Measurements from ENCODE around the gene AP1M1.

AP1M1 gene

GRCh38 chr19:16222806-16223205 is 25.1 kb downstream of the AP1M1 start:
- TF ChIP-seq EZH2phosphoT487 (IDR thresholded peaks at IDR 0.05; ENCODE audit: borderline replicate concordance, low read length) (no peak), CTCF (IDR thresholded peaks at IDR 0.05; ENCODE audit: low read depth, low read length, poor library complexity, severe bottlenecking) (no peak)
- H3K4me1 ChIP-seq (ENCODE audit: control insufficient read depth, low read length): no peaks in the 10 kb centered on the region
- peaks cover 19% of the 10 kb centered on the region for H3K9me3 ChIP-seq (ENCODE audit: control insufficient read depth, insufficient read depth, low read length)
- no peaks in the 10 kb centered on the region for H3K27me3 ChIP-seq (ENCODE audit: control insufficient read depth, low read length)
- no peaks in the 10 kb centered on the region for H3K9me2 ChIP-seq (replicated peaks; ENCODE audit: control insufficient read depth, low read length)
- no peaks in the 10 kb centered on the region for H4K20me1 ChIP-seq (ENCODE audit: control insufficient read depth, insufficient read depth, low read depth, low read length)
- no peaks in the 10 kb centered on the region for H3F3A ChIP-seq (ENCODE audit: control insufficient read depth, insufficient read depth)
- no peak overlapping the region for H3K4me2 ChIP-seq (ENCODE audit: low read length)
- peaks cover 82% of the 10 kb centered on the region for H3K36me3 ChIP-seq (ENCODE audit: control insufficient read depth, low read length)
- no peak overlapping the region for H3K27ac ChIP-seq (ENCODE audit: low read depth, low read length)
- H3K4me3 ChIP-seq (ENCODE audit: low read length): no peak overlapping the region
- peaks cover 4% of the 10 kb centered on the region; the same call in 1 of the 2 replicates for H3K79me2 ChIP-seq (ENCODE audit: control insufficient read depth, low read length)

GRCh38 chr19:16223746-16224145 is 26.0 kb downstream of the AP1M1 start:
- Histone ChIP-seq H3F3A (ENCODE audit: control insufficient read depth, insufficient read depth) (no peaks in the 10 kb centered on the region), H3K9me3 (ENCODE audit: control insufficient read depth, insufficient read depth, low read length) (peaks cover 19% of the 10 kb centered on the region), H3K27me3 (ENCODE audit: control insufficient read depth, low read length) (no peaks in the 10 kb centered on the region), H3K79me2 (ENCODE audit: control insufficient read depth, low read length) (no peaks in the 10 kb centered on the region), H3K27ac (ENCODE audit: low read depth, low read length) (no peak overlapping the region), H3K9me2 (replicated peaks; ENCODE audit: control insufficient read depth, low read length) (no peaks in the 10 kb centered on the region), H4K20me1 (ENCODE audit: control insufficient read depth, insufficient read depth, low read depth, low read length) (no peaks in the 10 kb centered on the region), H3K36me3 (ENCODE audit: control insufficient read depth, low read length) (peaks cover 79% of the 10 kb centered on the region), H3K4me3 (ENCODE audit: low read length) (no peak overlapping the region), H3K4me2 (ENCODE audit: low read length) (no peak overlapping the region), H3K4me1 (ENCODE audit: control insufficient read depth, low read length) (no peaks in the 10 kb centered on the region)
- TF ChIP-seq CTCF (IDR thresholded peaks at IDR 0.05; ENCODE audit: low read depth, low read length, poor library complexity, severe bottlenecking) (no peak), EZH2phosphoT487 (IDR thresholded peaks at IDR 0.05; ENCODE audit: borderline replicate concordance, low read length) (no peak)

DNA sequence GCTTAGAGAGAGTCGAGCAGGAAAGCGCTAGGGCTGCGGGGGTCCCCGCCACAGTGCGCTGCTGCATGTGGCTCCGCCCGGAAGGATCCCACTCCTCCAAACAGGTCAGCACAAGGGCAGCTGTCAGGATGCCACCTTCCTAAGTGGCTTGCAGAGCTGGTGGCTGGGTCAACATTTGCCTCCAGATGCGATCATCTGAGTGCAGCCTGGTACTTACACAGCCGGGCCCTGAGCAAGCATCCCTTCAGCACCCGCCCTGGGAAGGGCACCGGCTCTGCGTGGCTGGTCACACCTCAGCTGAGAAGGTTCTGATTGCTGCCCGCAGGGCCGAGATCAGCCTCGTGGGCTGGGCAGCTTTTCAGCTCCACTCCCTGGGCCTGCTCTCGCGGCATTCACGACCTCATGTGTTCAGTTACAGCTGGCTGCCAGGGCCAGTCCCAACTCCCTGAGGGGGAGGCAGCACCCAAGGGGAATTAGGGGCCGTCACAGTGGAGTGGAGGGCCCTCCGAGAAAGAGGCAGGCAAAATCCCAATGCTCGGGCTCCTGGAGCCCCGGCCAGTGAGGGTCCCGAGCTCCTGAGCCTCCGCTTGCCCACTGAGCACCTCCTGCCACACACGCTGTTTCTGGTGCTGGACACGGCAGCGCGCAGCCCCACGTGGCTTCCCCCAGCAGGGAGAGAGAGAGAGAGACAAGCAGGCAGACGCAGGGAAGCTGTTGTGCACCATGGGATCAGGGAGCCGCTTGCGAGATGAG is 26.8 kb downstream of the AP1M1 start:
- no peak overlapping the region for H3K27ac ChIP-seq (ENCODE audit: low read depth, low read length)
- no peak overlapping the region for H3K4me2 ChIP-seq (ENCODE audit: low read length)
- peaks cover 19% of the 10 kb centered on the region for H3K9me3 ChIP-seq (ENCODE audit: control insufficient read depth, insufficient read depth, low read length)
- H3K79me2 ChIP-seq (ENCODE audit: control insufficient read depth, low read length): no peaks in the 10 kb centered on the region
- H3K4me3 ChIP-seq (ENCODE audit: low read length): no peak overlapping the region
- TF ChIP-seq EZH2phosphoT487 (IDR thresholded peaks at IDR 0.05; ENCODE audit: borderline replicate concordance, low read length): no peak
- TF ChIP-seq CTCF (IDR thresholded peaks at IDR 0.05; ENCODE audit: low read depth, low read length, poor library complexity, severe bottlenecking): no peak
- no peaks in the 10 kb centered on the region for H3K4me1 ChIP-seq (ENCODE audit: control insufficient read depth, low read length)
- no peaks in the 10 kb centered on the region for H3F3A ChIP-seq (ENCODE audit: control insufficient read depth, insufficient read depth)
- H4K20me1 ChIP-seq (ENCODE audit: control insufficient read depth, insufficient read depth, low read depth, low read length): no peaks in the 10 kb centered on the region
- H3K9me2 ChIP-seq (replicated peaks; ENCODE audit: control insufficient read depth, low read length): no peaks in the 10 kb centered on the region
- no peaks in the 10 kb centered on the region for H3K27me3 ChIP-seq (ENCODE audit: control insufficient read depth, low read length)
- peaks cover 74% of the 10 kb centered on the region for H3K36me3 ChIP-seq (ENCODE audit: control insufficient read depth, low read length)
